ENCODE results near the gene LIPE. TPM values are rescaled to one million over a fixed set of nuclear protein-coding genes. Genes with fewer than 3 reads are reported as not detected.

Gene LIPE
- total RNA-seq, 1 donor from 2014 or later = 23.6 TPM

GRCh38 chr19:42443944-42444398 lies 16.8 kb upstream of the LIPE start:
- no peak for DNase-seq (ENCODE audit: low spot score)

GRCh38 chr19:42442833-42443232 lies 15.6 kb upstream of the LIPE start, which contains the start of gene CXCL17:
Gene CXCL17, minus strand, starts transcription at chr19:42442946. Its CDS starts 114 bp downstream, at chr19:42442832.
- DNase-seq (ENCODE audit: low spot score) = peak; percentile 67

- DNase-seq (ENCODE audit: low spot score) = peak; percentile 74
Measured at GRCh38 chr19:42441049-42441445, 13.9 kb upstream of the LIPE start.

GRCh38 chr19:42440357-42441048 lies 13.3 kb upstream of the LIPE start:
- peak; percentile 84 for DNase-seq (ENCODE audit: low spot score)

GRCh38 chr19:42436006-42436405 lies 8.8 kb upstream of the LIPE start:
- no peak for DNase-seq (ENCODE audit: low spot score)

GRCh38 chr19:42435316-42435715 lies 8.1 kb upstream of the LIPE start:
- DNase-seq (ENCODE audit: low spot score) = no peak

GRCh38 chr19:42433503-42434260 lies 6.5 kb upstream of the LIPE start:
- peak; percentile 75 for DNase-seq (ENCODE audit: low spot score)

GRCh38 chr19:42431486-42431885 lies 4.3 kb upstream of the LIPE start:
- no peak for DNase-seq (ENCODE audit: low spot score)

- no peak for DNase-seq (ENCODE audit: low spot score)
Measured at GRCh38 chr19:42428676-42429075, 1.5 kb upstream of the LIPE start.

- DNase-seq (ENCODE audit: low spot score) = no peak
Measured at GRCh38 chr19:42426643-42427042, 545 bp downstream of the LIPE start.

GRCh38 chr19:42424712-42425131 lies 2.5 kb downstream of the LIPE start:
- no peak for DNase-seq (ENCODE audit: low spot score)

- DNase-seq (ENCODE audit: low spot score) = no peak
Measured at GRCh38 chr19:42424345-42424707, 2.9 kb downstream of the LIPE start.

- peak; percentile 92 for DNase-seq (ENCODE audit: low spot score)
Measured at GRCh38 chr19:42423462-42424344, 3.5 kb downstream of the LIPE start.

- no peak for DNase-seq (ENCODE audit: low spot score)
Measured at GRCh38 chr19:42422901-42423461, 4.2 kb downstream of the LIPE start.

GRCh38 chr19:42422092-42422900 lies 4.9 kb downstream of the LIPE start:
- no peak for DNase-seq (ENCODE audit: low spot score)

- DNase-seq (ENCODE audit: low spot score) = no peak
Measured at GRCh38 chr19:42421591-42422031, 5.6 kb downstream of the LIPE start.

GRCh38 chr19:42421101-42421500 lies 6.1 kb downstream of the LIPE start:
- DNase-seq (ENCODE audit: low spot score) = no peak

- no peak for DNase-seq (ENCODE audit: low spot score)
Measured at GRCh38 chr19:42420055-42420544, 7.1 kb downstream of the LIPE start.

GRCh38 chr19:42419309-42419708 lies 7.9 kb downstream of the LIPE start:
- no peak for DNase-seq (ENCODE audit: low spot score)

GRCh38 chr19:42412661-42413076 lies 14.5 kb downstream of the LIPE start:
- no peak for DNase-seq (ENCODE audit: low spot score)

- no peak for DNase-seq (ENCODE audit: low spot score)
Measured at GRCh38 chr19:42412227-42412626, 15.0 kb downstream of the LIPE start.

Data from ureter (tissue), 1 donor.